Left ventricle myocardium inferior (tissue), 1 donor: ENCODE data around the gene CD82. TPM values are rescaled to one million over a fixed set of nuclear protein-coding genes. Genes with fewer than 3 reads are reported as not detected.

ENCODE experiments used
- DNase-seq: peaks from one replicate; pipeline ENCODE4 v3.0.0-alpha.2; 2020
- H3K27ac ChIP-seq: fragments of 200-600 bp; replicated peaks from 2 replicates; pipeline ENCODE4 v1.8.0; 2021
- H3K27me3 ChIP-seq: fragments of 200-600 bp; 2 replicates; pipeline ENCODE4 v1.8.0; 2021; ENCODE audit warnings: low read depth
- H3K36me3 ChIP-seq: fragments of 200-600 bp; 2 replicates; pipeline ENCODE4 v1.8.0; 2021
- H3K4me1 ChIP-seq: fragments of 200-600 bp; 2 replicates; pipeline ENCODE4 v1.8.0; 2021
- H3K4me3 ChIP-seq: fragments of 200-600 bp; 2 replicates; pipeline ENCODE4 v1.8.0; 2021; ENCODE audit warnings: mild to moderate bottlenecking, moderate library complexity
- H3K9me3 ChIP-seq: fragments of 200-600 bp; replicated peaks from 2 replicates; pipeline ENCODE4 v1.8.0; 2021
- intact Hi-C: fragments of 100-400 bp; cut with micrococcal nuclease; formaldehyde crosslinking; loops from one replicate; pipeline ENCODE4 v1.11.0; 2022
- total RNA-seq: library from RNA; stranded (reverse); fragmentation: NEBNext Ultra II Directional; extraction: Animal tissue kit (Norgen Biotek cat#: 25700); gene quantifications from one replicate; pipeline ENCODE4 v1.2.1, GENCODE V29; 2021
- TF ChIP-seq, protein P1 (sequence below): fragments of 200-600 bp; IDR thresholded peaks from 2 replicates; pipeline ENCODE4 v1.8.0; 2021; ENCODE audit warnings: antibody characterized with exemption, mild to moderate bottlenecking, borderline replicate concordance
- donor health status: DM: no; HTN: yes; CAD: no; lungs with severe emphysema.

Gene CD82
- total RNA-seq, 1 donor from 2014 or later, result 49.6 TPM

DNA sequence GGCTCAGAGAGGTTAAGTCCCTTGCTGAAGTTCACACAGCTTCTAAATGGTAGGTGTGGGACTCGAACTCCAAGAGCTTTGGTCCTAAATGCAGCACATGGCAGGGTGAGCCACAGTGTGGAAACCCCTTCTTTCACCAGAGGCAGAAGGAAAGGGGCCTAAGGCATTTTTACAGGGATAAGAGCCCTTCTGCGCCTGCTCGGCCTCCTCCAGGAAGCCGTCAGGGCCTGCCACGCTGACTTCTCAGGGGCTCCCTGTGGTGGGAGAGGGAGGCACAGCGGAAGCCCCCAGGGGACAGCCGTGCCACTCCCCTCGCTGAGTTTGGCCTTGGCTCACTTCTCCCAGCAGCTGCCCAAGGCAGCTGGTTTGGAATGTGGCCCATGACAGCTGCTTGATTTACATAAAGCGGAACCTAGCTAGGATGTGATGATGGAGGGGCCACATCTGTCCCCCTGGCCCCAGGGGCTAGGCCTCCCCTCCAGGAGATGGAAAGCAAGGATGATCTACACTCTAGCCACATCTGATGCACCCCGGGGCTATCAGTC, 35.4 kb downstream of the CD82 start:
- peak; percentile 56 for DNase-seq
- TF ChIP-seq, protein P1, sequence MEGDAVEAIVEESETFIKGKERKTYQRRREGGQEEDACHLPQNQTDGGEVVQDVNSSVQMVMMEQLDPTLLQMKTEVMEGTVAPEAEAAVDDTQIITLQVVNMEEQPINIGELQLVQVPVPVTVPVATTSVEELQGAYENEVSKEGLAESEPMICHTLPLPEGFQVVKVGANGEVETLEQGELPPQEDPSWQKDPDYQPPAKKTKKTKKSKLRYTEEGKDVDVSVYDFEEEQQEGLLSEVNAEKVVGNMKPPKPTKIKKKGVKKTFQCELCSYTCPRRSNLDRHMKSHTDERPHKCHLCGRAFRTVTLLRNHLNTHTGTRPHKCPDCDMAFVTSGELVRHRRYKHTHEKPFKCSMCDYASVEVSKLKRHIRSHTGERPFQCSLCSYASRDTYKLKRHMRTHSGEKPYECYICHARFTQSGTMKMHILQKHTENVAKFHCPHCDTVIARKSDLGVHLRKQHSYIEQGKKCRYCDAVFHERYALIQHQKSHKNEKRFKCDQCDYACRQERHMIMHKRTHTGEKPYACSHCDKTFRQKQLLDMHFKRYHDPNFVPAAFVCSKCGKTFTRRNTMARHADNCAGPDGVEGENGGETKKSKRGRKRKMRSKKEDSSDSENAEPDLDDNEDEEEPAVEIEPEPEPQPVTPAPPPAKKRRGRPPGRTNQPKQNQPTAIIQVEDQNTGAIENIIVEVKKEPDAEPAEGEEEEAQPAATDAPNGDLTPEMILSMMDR, result no peak

DNA sequence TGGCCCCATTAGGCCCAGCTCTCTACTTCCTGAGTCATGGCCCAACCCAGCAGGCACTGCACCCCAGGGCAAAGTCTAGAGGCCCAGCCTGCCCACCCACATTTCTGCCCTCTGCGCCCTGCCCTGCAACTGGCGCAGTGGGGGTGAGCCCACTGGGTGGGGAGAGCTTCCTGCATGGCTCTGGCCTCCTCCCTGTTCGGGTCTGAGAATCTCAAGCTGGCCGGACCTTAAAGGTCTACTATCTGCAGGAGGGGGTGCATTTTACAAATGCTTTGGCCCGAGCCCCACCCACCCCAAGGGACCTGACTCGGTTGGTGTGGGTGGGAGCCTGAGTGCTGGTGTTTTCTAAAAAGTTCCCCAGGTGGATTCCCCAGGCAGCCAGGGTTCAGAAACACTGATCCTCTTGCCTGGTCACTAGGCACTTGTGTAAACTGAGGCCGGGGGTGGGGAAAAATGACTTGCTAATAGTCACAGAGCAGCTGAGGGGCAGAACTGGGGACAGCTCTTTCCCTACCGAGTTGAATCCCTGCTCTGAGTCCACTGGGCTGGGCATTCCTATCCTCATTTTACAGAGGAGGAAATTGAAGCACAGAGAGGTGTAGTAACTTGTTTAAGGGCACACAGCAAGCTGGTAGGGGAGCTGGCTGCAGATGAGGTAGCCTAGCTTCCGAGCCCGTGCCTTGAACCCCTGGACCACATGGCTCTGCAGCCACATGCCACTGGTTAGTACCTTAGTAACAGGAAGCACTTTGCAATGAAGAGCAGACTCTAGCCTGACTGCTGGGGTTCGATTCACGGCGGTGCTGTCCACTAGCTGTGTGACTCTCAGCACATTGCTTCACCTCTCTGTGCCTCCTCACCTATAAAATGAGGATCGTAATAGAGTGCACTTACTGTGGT, 36.3 kb downstream of the CD82 start:
- H3K36me3 ChIP-seq, result peaks cover 19% of the 10 kb centered on the region
- no peak for DNase-seq
- intact Hi-C loops, result no loop called here
- peak overlapping the region; percentile 77 for H3K27ac ChIP-seq
- H3K4me1 ChIP-seq, result peaks cover 70% of the 10 kb centered on the region
- no peaks in the 10 kb centered on the region for H3K27me3 ChIP-seq
- H3K4me3 ChIP-seq, result no peak overlapping the region
- no peaks in the 10 kb centered on the region for H3K9me3 ChIP-seq
- TF ChIP-seq, protein P1, result no peak

More for the DNA sequence above, 35.4 kb downstream of the CD82 start:
- H3K9me3 ChIP-seq, result no peaks in the 10 kb centered on the region
- peak overlapping the region; percentile 77 for H3K27ac ChIP-seq
- intact Hi-C loops, result no loop called here
- no peaks in the 10 kb centered on the region for H3K27me3 ChIP-seq
- peaks cover 78% of the 10 kb centered on the region for H3K4me1 ChIP-seq
- no peak overlapping the region for H3K4me3 ChIP-seq
- peaks cover 12% of the 10 kb centered on the region for H3K36me3 ChIP-seq

DNA sequence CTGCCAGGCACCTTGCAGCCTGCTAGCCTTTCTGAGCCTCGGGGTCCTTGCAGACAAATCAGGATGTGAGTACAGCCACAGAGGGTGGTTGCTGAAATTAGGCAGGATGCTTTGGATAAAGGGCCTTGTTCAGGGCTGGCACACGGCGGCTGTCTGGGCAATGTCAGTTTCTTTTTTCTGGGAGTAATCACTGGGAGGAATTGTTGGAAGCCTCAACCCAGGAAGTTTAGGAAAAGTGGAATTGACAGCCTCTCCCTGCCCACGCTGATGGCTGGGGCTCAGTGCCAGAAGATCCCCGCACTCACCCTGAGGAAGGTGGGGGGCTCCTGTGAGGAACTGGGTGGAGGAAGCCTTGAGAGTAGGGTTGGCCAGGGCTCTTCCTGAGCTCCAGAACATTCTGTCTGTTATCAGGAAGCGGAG, 37.4 kb downstream of the CD82 start:
- H3K27me3 ChIP-seq, result no peaks in the 10 kb centered on the region
- peaks cover 30% of the 10 kb centered on the region for H3K36me3 ChIP-seq
- no peaks in the 10 kb centered on the region for H3K9me3 ChIP-seq
- H3K4me3 ChIP-seq, result no peak overlapping the region
- TF ChIP-seq, protein P1, result no peak
- peaks cover 58% of the 10 kb centered on the region for H3K4me1 ChIP-seq
- H3K27ac ChIP-seq, result peak overlapping the region; percentile 77
- intact Hi-C loops, result no loop called here
- DNase-seq, result no peak

DNA sequence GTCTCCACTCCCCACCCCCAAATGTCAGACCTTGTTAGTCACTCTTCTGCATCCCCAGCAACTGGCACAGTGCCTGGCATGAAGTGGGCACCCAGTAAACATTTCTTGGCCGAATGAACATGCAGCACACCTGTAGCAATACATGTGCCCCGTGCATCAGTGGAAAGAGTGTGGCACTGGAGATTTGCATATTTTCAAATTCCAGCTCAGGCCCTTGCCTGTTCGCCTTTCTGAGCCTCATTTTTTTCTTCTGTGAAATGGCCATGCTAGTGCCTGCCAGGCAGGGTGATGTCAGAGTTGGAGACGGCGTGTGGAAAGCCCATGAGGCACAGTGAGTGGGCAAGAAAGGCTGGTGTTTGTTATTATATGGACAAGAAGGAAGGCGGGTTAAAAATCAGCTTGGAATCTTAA, 38.7 kb downstream of the CD82 start:
- H3K36me3 ChIP-seq, result peaks cover 33% of the 10 kb centered on the region
- H3K4me3 ChIP-seq, result no peak overlapping the region
- H3K27me3 ChIP-seq, result no peaks in the 10 kb centered on the region
- TF ChIP-seq, protein P1, result no peak
- DNase-seq, result no peak
- intact Hi-C loops, result no loop called here
- H3K4me1 ChIP-seq, result peaks cover 60% of the 10 kb centered on the region
- H3K9me3 ChIP-seq, result no peaks in the 10 kb centered on the region
- peak overlapping the region; percentile 77 for H3K27ac ChIP-seq

DNA sequence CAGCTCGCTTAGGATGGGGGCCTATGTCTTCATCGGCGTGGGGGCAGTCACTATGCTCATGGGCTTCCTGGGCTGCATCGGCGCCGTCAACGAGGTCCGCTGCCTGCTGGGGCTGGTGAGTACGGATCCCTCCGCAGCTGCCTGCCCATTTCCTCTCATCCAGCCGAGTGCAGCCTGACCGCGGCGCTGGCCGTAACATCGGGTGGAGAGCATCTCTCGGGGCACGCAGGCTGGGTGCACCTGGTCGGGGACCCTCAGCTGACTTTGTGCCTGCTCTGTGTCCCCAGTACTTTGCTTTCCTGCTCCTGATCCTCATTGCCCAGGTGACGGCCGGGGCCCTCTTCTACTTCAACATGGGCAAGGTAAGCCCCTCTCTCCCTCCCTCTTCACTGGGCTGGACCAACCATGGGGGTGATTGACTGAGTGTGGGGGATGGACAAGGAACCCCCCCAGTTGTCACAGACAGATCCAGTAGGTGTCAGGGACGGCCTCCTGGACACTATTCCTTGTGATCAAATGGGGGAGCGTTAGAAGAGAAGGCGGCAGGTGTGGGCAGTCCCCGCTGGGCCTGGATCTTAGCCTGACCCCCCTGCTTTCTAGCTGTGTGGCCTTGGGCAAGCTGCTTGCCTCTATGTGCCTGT, 39.7 kb downstream of the CD82 start:
- H3K27me3 ChIP-seq, result no peaks in the 10 kb centered on the region
- H3K36me3 ChIP-seq, result peaks cover 33% of the 10 kb centered on the region
- no peak for DNase-seq
- no peaks in the 10 kb centered on the region for H3K9me3 ChIP-seq
- H3K4me1 ChIP-seq, result peaks cover 63% of the 10 kb centered on the region
- no peak overlapping the region for H3K27ac ChIP-seq
- TF ChIP-seq, protein P1, result no peak
- H3K4me3 ChIP-seq, result no peak overlapping the region
- intact Hi-C loops, result no loop called here
